Measurements from ENCODE around the gene PIEZO2. TPM values are rescaled to one million over a fixed set of nuclear protein-coding genes. Genes with fewer than 3 reads are reported as not detected.

Gene PIEZO2
- total RNA-seq, 1 experiment from 2014 or later: 0.57 TPM

GRCh38 chr18:10863026-10863425 lies 286.3 kb downstream of the PIEZO2 start:
- ChIA-PET POLR2A (no interaction called here), CTCF (no interaction called here)
- in situ Hi-C loops (cut with HindIII; ENCODE audit: low pct_unique_long_range_greater_than_20kb, low sequenced_read_pairs): no loop called here
- H3K36me3 ChIP-seq (ENCODE audit: control insufficient read depth, insufficient read depth, low read length): no peaks in the 10 kb centered on the region
- ATAC-seq (no peak), DNase-seq (ENCODE audit: low read depth, low spot score) (no peak)
- intact Hi-C loops (cut with micrococcal nuclease; ENCODE audit: unreplicated experiment): no loop called here
- TF ChIP-seq REST (IDR thresholded peaks at IDR 0.05; ENCODE audit: insufficient read depth in 1 of 2, low read depth in 2 of 2, low read length in 1 of 2): no peak
- no peak for TF ChIP-seq TCF7L2 (IDR thresholded peaks at IDR 0.05; ENCODE audit: low read depth, low read length)
- no peak for TF ChIP-seq POLR2AphosphoS5 (IDR thresholded peaks at IDR 0.05; ENCODE audit: low read depth, low read length)
- TF ChIP-seq CTCF (IDR thresholded peaks at IDR 0.05): no peak
- no peak for TF ChIP-seq SIN3A (IDR thresholded peaks at IDR 0.05; ENCODE audit: borderline replicate concordance, insufficient read depth, low read depth, low read length)
- BruUV-seq (replicated peaks): no TSS peak
- H3K9me3 ChIP-seq (ENCODE audit: control insufficient read depth, insufficient read depth, low read depth, low read length): no peaks in the 10 kb centered on the region
- H3K4me3 ChIP-seq (ENCODE audit: low read depth in 2 of 2, low read length in 2 of 2): no peak overlapping the region
- no peak overlapping the region for H3K27ac ChIP-seq (ENCODE audit: low read length)
- no peaks in the 10 kb centered on the region for H3K27me3 ChIP-seq (ENCODE audit: control insufficient read depth, insufficient read depth, low read length)
- H3K4me1 ChIP-seq (ENCODE audit: control insufficient read depth, insufficient read depth, low read length): no peaks in the 10 kb centered on the region

- Histone ChIP-seq H3K27ac (ENCODE audit: low read length) (no peak overlapping the region), H3K4me1 (ENCODE audit: control insufficient read depth, insufficient read depth, low read length) (no peaks in the 10 kb centered on the region), H3K36me3 (ENCODE audit: control insufficient read depth, insufficient read depth, low read length) (no peaks in the 10 kb centered on the region), H3K27me3 (ENCODE audit: control insufficient read depth, insufficient read depth, low read length) (no peaks in the 10 kb centered on the region), H3K4me3 (ENCODE audit: low read depth in 2 of 2, low read length in 2 of 2) (no peak overlapping the region), H3K9me3 (ENCODE audit: control insufficient read depth, insufficient read depth, low read depth, low read length) (no peaks in the 10 kb centered on the region)
- POLR2A ChIA-PET: no interaction called here
- ATAC-seq (no peak), DNase-seq (ENCODE audit: low read depth, low spot score) (no peak)
- CTCF ChIA-PET: no interaction called here
- in situ Hi-C loops (cut with HindIII; ENCODE audit: low pct_unique_long_range_greater_than_20kb, low sequenced_read_pairs): no loop called here
- intact Hi-C loops (cut with micrococcal nuclease; ENCODE audit: unreplicated experiment): no loop called here
- no TSS peak for BruUV-seq (replicated peaks)
- no peak for TF ChIP-seq POLR2AphosphoS5 (IDR thresholded peaks at IDR 0.05; ENCODE audit: low read depth, low read length)
- no peak for TF ChIP-seq SIN3A (IDR thresholded peaks at IDR 0.05; ENCODE audit: borderline replicate concordance, insufficient read depth, low read depth, low read length)
- no peak for TF ChIP-seq CTCF (IDR thresholded peaks at IDR 0.05)
- no peak for TF ChIP-seq REST (IDR thresholded peaks at IDR 0.05; ENCODE audit: insufficient read depth in 1 of 2, low read depth in 2 of 2, low read length in 1 of 2)
- no peak for TF ChIP-seq TCF7L2 (IDR thresholded peaks at IDR 0.05; ENCODE audit: low read depth, low read length)
Measured at GRCh38 chr18:10860928-10861327, 288.4 kb downstream of the PIEZO2 start.

Data from Panc1 (cell line).